Smooth muscle cell (in vitro differentiated cells): ENCODE measurements around the gene DBNDD1. TPM values are rescaled to one million over a fixed set of nuclear protein-coding genes. Genes with fewer than 3 reads are reported as not detected.
A peak's percentile ranks its signal among the peaks of the same experiment; 100 is the strongest.

Source experiments
- DNase-seq: peaks from one replicate; lab custom pipeline; 2025; ENCODE audit not compliant: unreplicated experiment; lab: John Stamatoyannopoulos, UW
- H2AFZ ChIP-seq: fragments of 200-600 bp; sonication (generic); 2 replicates; pipeline ENCODE4 v1.6.0; 2016; ENCODE audit warnings: antibody characterized with exemption, low read depth, mild to moderate bottlenecking
- H3F3A ChIP-seq: fragments of 200-600 bp; sonication (generic); 2 replicates; pipeline ENCODE4 v1.6.0; 2017; ENCODE audit warnings: antibody characterized with exemption, low read depth
- H3K27ac ChIP-seq: fragments of 200-600 bp; sonication (generic); 2 replicates; pipeline ENCODE4 v1.5.1; 2016; ENCODE audit warnings: low read depth, mild to moderate bottlenecking
- H3K27me3 ChIP-seq: fragments of 200-600 bp; sonication (generic); 2 replicates; pipeline ENCODE4 v1.6.1; 2016; ENCODE audit warnings: low read depth, mild to moderate bottlenecking
- H3K36me3 ChIP-seq: fragments of 200-600 bp; sonication (generic); 2 replicates; pipeline ENCODE4 v1.5.1; 2016; ENCODE audit warnings: low read depth
- H3K4me1 ChIP-seq: fragments of 200-600 bp; sonication (generic); 2 replicates; pipeline ENCODE4 v1.5.1; 2016; ENCODE audit warnings: low read depth
- H3K4me2 ChIP-seq: fragments of 200-600 bp; sonication (generic); 2 replicates; pipeline ENCODE4 v1.6.0; 2016; ENCODE audit warnings: mild to moderate bottlenecking
- H3K4me3 ChIP-seq: fragments of 200-600 bp; sonication (generic); 2 replicates; pipeline ENCODE4 v1.5.1; 2016; ENCODE audit warnings: mild to moderate bottlenecking
- H3K79me2 ChIP-seq: fragments of 200-600 bp; sonication (generic); 2 replicates; pipeline ENCODE4 v1.6.0; 2016; ENCODE audit warnings: low read depth, mild to moderate bottlenecking
- H3K9ac ChIP-seq: fragments of 200-600 bp; sonication (generic); 2 replicates; pipeline ENCODE4 v1.6.0; 2016; ENCODE audit warnings: low read depth
- H3K9me3 ChIP-seq: fragments of 200-600 bp; sonication (generic); replicated peaks from 2 replicates; pipeline ENCODE4 v1.5.1; 2016; ENCODE audit warnings: low read depth
- H4K20me1 ChIP-seq: fragments of 200-600 bp; sonication (generic); 2 replicates; pipeline ENCODE4 v1.6.0; 2016; ENCODE audit warnings: low read depth
- WGBS: methylation state at CpG from one replicate; pipeline ENCODE4 v1.1.7; 2016; ENCODE audit warnings: low lambda C conversion rate; 5-methylcytosine and 5-hydroxymethylcytosine counted together
- polyA plus RNA-seq: library from polyadenylated mRNA; unstranded; fragments of >200 nt; fragmentation: Nextera tagmentation; extraction: Ambion mirVana; gene quantifications from 2 replicates; pipeline ENCODE4 v1.2.1, GENCODE V29; 2016
- total RNA-seq: library from RNA; depleted of rRNA; stranded (reverse); fragments of >200 nt; gene quantifications from 2 replicates; pipeline ENCODE4 v1.2.3, GENCODE V29; 2014
- TF ChIP-seq, protein P1 (sequence below): fragments of 200-600 bp; sonication (generic); IDR thresholded peaks from 2 replicates; pipeline ENCODE4 v1.5.1; 2017; ENCODE audit warnings: borderline replicate concordance, mild to moderate bottlenecking, antibody characterized with exemption; ENCODE audit not compliant: insufficient read depth, poor library complexity, severe bottlenecking

The DBNDD1 gene
- total and polyA plus RNA-seq, 2 experiments from 2014 or later, result 3.3 to 3.8 TPM

DNA sequence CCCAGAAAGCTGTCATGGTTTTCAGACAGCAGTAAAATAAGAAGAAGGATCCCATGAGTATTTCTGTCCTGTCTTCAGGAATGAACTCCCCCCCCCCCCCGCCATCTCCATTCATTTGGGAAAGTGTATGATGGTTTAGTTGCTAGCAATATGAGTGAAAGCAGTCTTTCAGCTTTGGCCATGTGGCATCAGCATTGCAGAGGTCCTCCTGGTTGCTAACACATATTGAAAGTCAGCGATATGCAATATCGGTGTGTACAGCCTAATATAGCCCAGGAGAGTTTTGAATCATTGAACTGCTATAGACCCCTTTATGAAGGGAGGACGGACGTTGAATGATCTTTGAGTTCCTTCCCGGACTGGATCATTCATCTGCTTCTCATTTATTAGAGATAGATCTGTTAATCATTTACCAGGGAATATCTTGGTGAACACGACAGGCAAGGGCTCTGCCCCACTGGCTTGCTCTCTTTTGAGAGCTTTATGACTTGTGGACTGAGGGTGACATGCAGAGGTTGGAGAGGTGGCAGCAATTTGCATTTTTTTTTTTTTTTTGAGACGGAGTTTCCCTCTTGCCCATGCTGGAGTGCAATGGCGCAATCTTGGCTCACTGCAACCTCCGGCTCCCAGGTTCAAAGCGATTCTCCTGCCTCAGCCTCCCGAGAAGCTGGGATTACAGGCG, 45.5 kb downstream of the DBNDD1 start:
- no peaks in the 10 kb centered on the region for H4K20me1 ChIP-seq
- peaks cover 14% of the 10 kb centered on the region for H3F3A ChIP-seq
- peaks cover 15% of the 10 kb centered on the region for H3K4me1 ChIP-seq
- H3K27ac ChIP-seq, result no peak overlapping the region
- peak overlapping the region; percentile 90 for H3K4me2 ChIP-seq
- H3K36me3 ChIP-seq, result no peaks in the 10 kb centered on the region
- 96% methylated on average over 13 of the region's 13 CpGs for WGBS
- H3K4me3 ChIP-seq, result peak overlapping the region; percentile 91
- H3K9ac ChIP-seq, result no peak overlapping the region
- no peaks in the 10 kb centered on the region for H3K9me3 ChIP-seq
- H2AFZ ChIP-seq, result no peak overlapping the region
- TF ChIP-seq, protein P1, sequence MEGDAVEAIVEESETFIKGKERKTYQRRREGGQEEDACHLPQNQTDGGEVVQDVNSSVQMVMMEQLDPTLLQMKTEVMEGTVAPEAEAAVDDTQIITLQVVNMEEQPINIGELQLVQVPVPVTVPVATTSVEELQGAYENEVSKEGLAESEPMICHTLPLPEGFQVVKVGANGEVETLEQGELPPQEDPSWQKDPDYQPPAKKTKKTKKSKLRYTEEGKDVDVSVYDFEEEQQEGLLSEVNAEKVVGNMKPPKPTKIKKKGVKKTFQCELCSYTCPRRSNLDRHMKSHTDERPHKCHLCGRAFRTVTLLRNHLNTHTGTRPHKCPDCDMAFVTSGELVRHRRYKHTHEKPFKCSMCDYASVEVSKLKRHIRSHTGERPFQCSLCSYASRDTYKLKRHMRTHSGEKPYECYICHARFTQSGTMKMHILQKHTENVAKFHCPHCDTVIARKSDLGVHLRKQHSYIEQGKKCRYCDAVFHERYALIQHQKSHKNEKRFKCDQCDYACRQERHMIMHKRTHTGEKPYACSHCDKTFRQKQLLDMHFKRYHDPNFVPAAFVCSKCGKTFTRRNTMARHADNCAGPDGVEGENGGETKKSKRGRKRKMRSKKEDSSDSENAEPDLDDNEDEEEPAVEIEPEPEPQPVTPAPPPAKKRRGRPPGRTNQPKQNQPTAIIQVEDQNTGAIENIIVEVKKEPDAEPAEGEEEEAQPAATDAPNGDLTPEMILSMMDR, result no peak
- no peak for DNase-seq
- H3K79me2 ChIP-seq, result peaks cover 57% of the 10 kb centered on the region
- no peaks in the 10 kb centered on the region for H3K27me3 ChIP-seq

DNA sequence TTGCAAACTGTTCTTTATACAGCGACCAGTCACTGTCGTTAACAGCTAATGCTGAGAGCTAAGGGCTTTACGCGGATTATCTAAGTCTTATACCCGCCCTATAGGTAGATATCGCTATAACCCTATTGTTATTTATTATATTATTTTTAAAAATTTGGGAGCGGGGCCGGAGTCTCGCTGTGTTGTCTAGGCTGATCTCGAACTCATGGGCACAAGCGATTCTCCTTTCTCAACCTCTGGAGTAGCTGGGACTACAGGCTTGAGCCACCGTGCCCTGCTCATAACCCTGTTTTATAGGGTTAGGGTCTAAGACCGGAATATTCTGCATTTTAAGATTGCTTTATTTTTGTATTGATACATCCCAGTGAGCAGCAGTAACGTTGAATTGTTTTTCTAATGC, 46.0 kb downstream of the DBNDD1 start:
- H3K27me3 ChIP-seq, result no peaks in the 10 kb centered on the region
- H3K9ac ChIP-seq, result peak overlapping the region; percentile 89
- H3K79me2 ChIP-seq, result peaks cover 57% of the 10 kb centered on the region
- H3F3A ChIP-seq, result peaks cover 19% of the 10 kb centered on the region
- DNase-seq, result no peak
- peak overlapping the region; percentile 91 for H3K4me3 ChIP-seq
- H3K36me3 ChIP-seq, result no peaks in the 10 kb centered on the region
- H3K27ac ChIP-seq, result peak overlapping the region; percentile 80
- no peaks in the 10 kb centered on the region for H4K20me1 ChIP-seq
- H2AFZ ChIP-seq, result peak overlapping the region; percentile 90
- H3K9me3 ChIP-seq, result no peaks in the 10 kb centered on the region
- peak overlapping the region; percentile 90 for H3K4me2 ChIP-seq
- WGBS, result 29% methylated on average over 14 of the region's 14 CpGs
- peaks cover 15% of the 10 kb centered on the region for H3K4me1 ChIP-seq
- TF ChIP-seq, protein P1, result no peak

DNA sequence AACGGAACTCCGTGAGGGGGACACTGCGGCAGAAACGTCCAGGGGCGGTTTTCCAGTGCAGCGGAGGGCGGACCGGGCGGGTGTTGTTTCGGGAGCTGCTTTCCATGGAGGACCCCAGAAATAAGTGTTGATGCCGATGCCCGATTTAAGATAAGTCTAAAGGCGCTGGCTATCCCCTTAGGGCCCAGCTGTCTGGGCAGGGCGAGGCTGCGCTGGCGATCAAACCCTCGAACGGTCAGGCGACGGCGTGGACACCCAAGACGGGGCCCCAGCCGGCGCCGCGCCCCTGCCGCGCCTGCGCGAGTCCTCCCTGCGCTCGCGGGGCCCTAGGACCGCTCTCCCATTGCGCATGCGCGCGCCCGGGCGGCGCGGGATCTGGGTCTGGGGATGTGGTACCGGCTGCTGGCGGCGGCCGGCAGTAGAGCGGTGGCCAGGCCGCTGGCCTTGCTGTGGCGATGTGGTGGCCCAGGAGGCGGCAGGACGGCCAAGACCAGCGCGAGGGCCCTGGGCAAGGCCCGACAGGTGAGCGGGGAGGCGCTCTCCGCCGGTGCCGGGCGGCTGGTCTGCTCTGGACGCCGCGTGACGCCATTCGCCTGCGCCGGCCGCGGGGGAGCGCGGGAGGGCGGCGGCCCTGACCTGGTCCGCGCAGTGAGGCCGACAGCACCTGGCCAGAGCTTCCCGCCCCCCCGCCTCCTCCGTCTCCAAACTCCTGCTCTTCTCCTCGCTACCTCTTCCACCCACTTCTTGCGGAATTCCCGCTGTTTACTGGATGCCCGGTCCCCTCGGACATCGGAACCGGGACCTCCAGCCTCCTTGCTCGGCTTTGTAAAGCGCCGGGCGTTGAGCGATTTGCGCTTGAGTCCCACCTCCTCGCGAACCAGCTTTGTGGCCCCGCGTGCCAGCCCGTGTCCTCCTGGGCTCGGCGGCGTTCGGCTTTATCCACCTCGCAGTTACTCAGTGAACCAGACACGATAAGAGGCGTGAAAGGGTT, 46.7 kb downstream of the DBNDD1 start:
- no peaks in the 10 kb centered on the region for H3K27me3 ChIP-seq
- 2% methylated on average over 94 of the region's 104 CpGs for WGBS
- H3K4me1 ChIP-seq, result peaks cover 15% of the 10 kb centered on the region
- H3K4me3 ChIP-seq, result peak overlapping the region; percentile 91
- TF ChIP-seq, protein P1, result no peak
- peaks cover 52% of the 10 kb centered on the region for H3K79me2 ChIP-seq
- peak overlapping the region; percentile 90 for H2AFZ ChIP-seq
- peak overlapping the region; percentile 80 for H3K27ac ChIP-seq
- H3K9me3 ChIP-seq, result no peaks in the 10 kb centered on the region
- H3K9ac ChIP-seq, result peak overlapping the region; percentile 89
- DNase-seq, result peak; percentile 78
- H3F3A ChIP-seq, result peaks cover 19% of the 10 kb centered on the region
- no peaks in the 10 kb centered on the region for H4K20me1 ChIP-seq
- no peaks in the 10 kb centered on the region for H3K36me3 ChIP-seq
- H3K4me2 ChIP-seq, result peak overlapping the region; percentile 90
